Activated CD4-positive, alpha-beta memory T cell treated with anti-CD3 and anti-CD28 coated beads for 36 hours (primary cell): ENCODE data around the gene TTC23. TPM values are rescaled to one million over a fixed set of nuclear protein-coding genes. Genes with fewer than 3 reads are reported as not detected.

Experiments used
- CTCF ChIA-PET: fragments of 350-600 bp; sonication (Branson Sonifier 250); formaldehyde crosslinking; loops from one replicate; lab custom pipeline; 2021; ENCODE audit warnings: antibody characterized with exemption, inconsistent platforms; lab: Charles Lee
- POLR2A ChIA-PET: fragments of 350-600 bp; sonication (Branson Sonifier 250); formaldehyde crosslinking; loops from one replicate; lab custom pipeline; 2021; ENCODE audit warnings: antibody characterized with exemption; lab: Charles Lee
- DNase-seq: peaks from one replicate; pipeline ENCODE4 v3.0.0-alpha.2; 2020
- H3K27ac Mint-ChIP-seq: one replicate; pipeline ENCODE4 v1.8.0; 2021; ENCODE audit warnings: mixed read lengths
- H3K27me3 Mint-ChIP-seq: one replicate; pipeline ENCODE4 v1.8.0; 2021; ENCODE audit warnings: mixed read lengths
- H3K36me3 Mint-ChIP-seq: one replicate; pipeline ENCODE4 v1.8.0; 2021; ENCODE audit warnings: mixed read lengths
- H3K4me1 Mint-ChIP-seq: one replicate; pipeline ENCODE4 v1.8.0; 2021; ENCODE audit warnings: low read depth, mixed read lengths
- H3K4me3 Mint-ChIP-seq: one replicate; pipeline ENCODE4 v1.8.0; 2021; ENCODE audit warnings: mild to moderate bottlenecking, mixed read lengths
- H3K9me3 Mint-ChIP-seq: one replicate; pipeline ENCODE4 v1.8.0; 2021; ENCODE audit warnings: mixed read lengths
- intact Hi-C: fragments of 100-400 bp; cut with micrococcal nuclease; formaldehyde crosslinking; loops from one replicate; pipeline ENCODE4 v1.15.1; 2023
- total RNA-seq, 2 experiments: library from RNA; stranded (reverse); gene quantifications; one replicate each; pipeline ENCODE4 v1.2.3, GENCODE V29; 2021

The TTC23 gene
- total RNA-seq, 2 experiments from 2014 or later: 2.8 to 4.1 TPM

DNA sequence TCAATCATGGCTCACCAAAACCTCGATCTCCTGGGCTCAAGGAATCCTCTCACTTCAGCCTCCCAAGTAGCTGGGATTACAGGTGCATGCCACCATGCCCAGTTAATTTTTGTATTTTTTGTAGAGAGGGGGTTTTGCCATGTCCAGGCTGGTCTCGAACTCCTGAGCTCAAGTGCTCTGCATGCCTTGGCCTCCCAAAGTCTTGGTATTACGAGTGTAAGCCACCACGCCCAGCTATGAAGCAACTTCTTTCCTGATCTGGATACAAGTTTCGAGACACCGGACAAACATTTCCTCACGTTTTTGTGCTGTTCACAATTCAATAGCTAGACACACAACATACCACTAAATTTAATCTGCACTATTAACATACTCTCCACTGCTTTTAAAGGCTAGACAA lies 147.9 kb downstream of the TTC23 start:
- intact Hi-C loops: loop anchor here (10.0 kb wide), 1 partner anchor 653 kb away; no protein-coding TSS in a partner anchor
- H3K36me3 Mint-ChIP-seq: no peaks in the 10 kb centered on the region
- H3K4me3 Mint-ChIP-seq: no peak overlapping the region
- ChIA-PET CTCF (interaction anchor here (0.8 to 4.5 kb wide), 9 partner anchors 8 to 603 kb away, joined by 3 to 35 read pairs (median 5); partner anchors contain the start of gene LRRC28), POLR2A (no interaction called here)
- H3K27ac Mint-ChIP-seq: no peak overlapping the region
- H3K4me1 Mint-ChIP-seq: peaks cover 2% of the 10 kb centered on the region
- no peaks in the 10 kb centered on the region for H3K9me3 Mint-ChIP-seq
- no peak for DNase-seq
- peaks cover 42% of the 10 kb centered on the region for H3K27me3 Mint-ChIP-seq

DNA sequence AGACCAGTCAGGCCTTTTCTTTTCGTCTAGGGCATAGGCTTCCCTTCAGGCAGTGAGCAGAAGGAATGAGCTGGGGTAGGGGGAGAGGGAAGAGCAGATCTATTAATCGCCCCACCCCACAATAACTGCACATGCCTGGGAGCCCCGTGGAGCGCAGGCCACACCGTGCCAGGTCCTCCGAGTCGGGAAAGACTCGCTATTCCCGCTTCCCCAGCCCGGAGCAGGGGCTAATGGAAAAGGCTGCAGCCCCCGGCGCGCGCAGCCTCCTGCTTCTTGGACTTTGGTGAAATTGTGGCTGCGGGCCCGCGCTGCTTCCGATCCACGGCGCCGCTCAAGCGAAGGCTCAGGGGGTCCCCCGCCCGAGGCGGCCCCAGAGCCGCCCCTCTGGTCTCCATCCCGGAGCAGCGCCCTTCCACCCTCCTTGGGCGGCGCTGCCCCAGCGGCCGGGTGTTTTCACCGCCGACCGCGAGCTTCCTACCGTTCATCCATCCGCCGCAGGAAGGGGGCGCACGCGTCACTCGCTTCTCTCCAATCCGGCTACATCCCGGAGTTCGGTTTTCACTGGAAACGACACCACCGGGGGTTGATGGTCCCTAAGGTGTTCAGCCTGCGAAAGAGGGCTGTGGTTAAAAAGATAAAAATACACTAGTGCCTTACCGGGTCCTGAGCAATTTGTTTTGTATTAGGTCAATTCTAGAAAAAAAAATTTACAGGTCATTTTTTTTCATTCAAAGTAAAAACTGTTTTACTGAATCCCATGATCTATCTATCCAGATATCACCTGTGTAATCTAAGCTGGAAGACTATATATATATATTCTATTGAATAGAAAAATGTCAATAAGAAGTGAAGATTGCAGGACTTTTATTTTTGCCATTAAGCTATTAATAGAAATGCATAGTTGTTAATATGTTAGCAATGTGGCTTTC lies 148.9 kb downstream of the TTC23 start:
- H3K27ac Mint-ChIP-seq: no peak overlapping the region
- intact Hi-C loops: loop anchor here (10.0 kb wide), 1 partner anchor 654 kb away; no protein-coding TSS in a partner anchor
- DNase-seq: peak; percentile 73
- no peaks in the 10 kb centered on the region for H3K36me3 Mint-ChIP-seq
- peaks cover 44% of the 10 kb centered on the region for H3K27me3 Mint-ChIP-seq
- no peaks in the 10 kb centered on the region for H3K9me3 Mint-ChIP-seq
- CTCF ChIA-PET: interaction anchor here (0.6 to 4.5 kb wide), 17 partner anchors 9 to 722 kb away, joined by 3 to 35 read pairs (median 4); partner anchors contain the start of gene LRRC28
- no peak overlapping the region for H3K4me3 Mint-ChIP-seq
- H3K4me1 Mint-ChIP-seq: no peaks in the 10 kb centered on the region
- POLR2A ChIA-PET: no interaction called here

- H3K4me3 Mint-ChIP-seq: no peak overlapping the region
- no peaks in the 10 kb centered on the region for H3K9me3 Mint-ChIP-seq
- CTCF ChIA-PET: interaction anchor here (0.9 to 4.5 kb wide), 7 partner anchors 13 to 656 kb away, joined by 3 to 35 read pairs (median 4); no protein-coding TSS in a partner anchor
- peaks cover 42% of the 10 kb centered on the region for H3K27me3 Mint-ChIP-seq
- H3K27ac Mint-ChIP-seq: no peak overlapping the region
- no peaks in the 10 kb centered on the region for H3K4me1 Mint-ChIP-seq
- DNase-seq: no peak
- POLR2A ChIA-PET: no interaction called here
- intact Hi-C loops: loop anchor here (10.0 kb wide), 1 partner anchor 655 kb away; no protein-coding TSS in a partner anchor
- no peaks in the 10 kb centered on the region for H3K36me3 Mint-ChIP-seq
These were observed 149.7 kb downstream of the TTC23 start for GRCh38 chr15:99099661-99100060.

DNA sequence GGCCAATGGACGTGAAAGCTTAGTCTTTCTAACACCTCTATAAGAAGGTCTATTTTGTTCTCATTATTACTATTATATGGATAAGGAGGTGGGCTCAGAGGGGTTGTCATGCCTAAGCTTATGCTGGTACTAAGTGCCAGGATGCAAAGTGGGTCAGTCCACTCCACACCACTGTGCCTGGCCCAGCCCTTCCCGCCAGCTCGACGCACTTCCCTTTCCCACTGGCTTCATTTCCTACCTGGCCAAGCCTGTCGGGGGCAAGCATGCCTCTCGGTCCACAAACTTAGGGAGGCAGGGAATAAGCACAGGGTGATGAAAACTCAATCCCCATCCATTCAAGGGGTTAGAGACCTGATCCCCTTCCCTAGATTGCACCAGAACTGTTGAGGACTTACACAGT lies 150.4 kb downstream of the TTC23 start:
- Mint-ChIP-seq H3K4me1 (no peaks in the 10 kb centered on the region), H3K4me3 (no peak overlapping the region), H3K9me3 (no peaks in the 10 kb centered on the region), H3K27me3 (peaks cover 40% of the 10 kb centered on the region), H3K27ac (no peak overlapping the region), H3K36me3 (no peaks in the 10 kb centered on the region)
- no peak for DNase-seq
- intact Hi-C loops: no loop called here
- ChIA-PET POLR2A (no interaction called here), CTCF (interaction anchor here (1.4 kb wide), 1 partner anchor 656 kb away, joined by 4 read pairs; no protein-coding TSS in a partner anchor)

DNA sequence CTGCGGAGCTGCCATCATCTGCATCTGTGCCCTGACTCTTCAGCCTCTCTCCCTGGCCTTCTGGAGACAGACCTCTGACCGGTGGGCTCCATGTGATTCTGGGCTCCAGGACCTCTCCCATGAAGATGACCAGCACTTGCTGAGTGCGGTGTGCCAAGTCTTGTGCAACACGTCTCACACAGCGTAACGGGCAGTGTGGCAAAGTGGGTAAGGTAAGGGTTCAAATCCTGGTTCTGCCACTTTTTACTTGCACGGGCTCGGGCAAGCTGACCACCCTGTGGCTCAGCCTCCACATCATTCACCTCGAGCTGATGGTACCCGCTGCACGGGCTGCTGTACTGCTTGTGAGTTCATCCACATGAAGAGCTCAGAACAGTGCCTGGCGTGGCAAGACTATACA lies 151.0 kb downstream of the TTC23 start:
- CTCF ChIA-PET: interaction anchor here (1.4 kb wide), 1 partner anchor 656 kb away, joined by 4 read pairs; no protein-coding TSS in a partner anchor
- POLR2A ChIA-PET: no interaction called here

GRCh38 chr15:99097441-99098410 lies 151.7 kb downstream of the TTC23 start:
- intact Hi-C loops: no loop called here
- no peak overlapping the region for H3K27ac Mint-ChIP-seq
- no peaks in the 10 kb centered on the region for H3K9me3 Mint-ChIP-seq
- peaks cover 35% of the 10 kb centered on the region for H3K27me3 Mint-ChIP-seq
- ChIA-PET POLR2A (no interaction called here), CTCF (interaction anchor here (1.2 to 1.4 kb wide), 2 partner anchors 21 to 657 kb away, joined by 4 read pairs; no protein-coding TSS in a partner anchor)
- no peaks in the 10 kb centered on the region for H3K4me1 Mint-ChIP-seq
- H3K36me3 Mint-ChIP-seq: no peaks in the 10 kb centered on the region
- H3K4me3 Mint-ChIP-seq: no peak overlapping the region
- no peak for DNase-seq

More for the DNA sequence above, 151.0 kb downstream of the TTC23 start:
- H3K27ac Mint-ChIP-seq: no peak overlapping the region
- no peaks in the 10 kb centered on the region for H3K9me3 Mint-ChIP-seq
- H3K27me3 Mint-ChIP-seq: peaks cover 37% of the 10 kb centered on the region
- intact Hi-C loops: no loop called here
- H3K4me1 Mint-ChIP-seq: no peaks in the 10 kb centered on the region
- H3K36me3 Mint-ChIP-seq: no peaks in the 10 kb centered on the region
- no peak overlapping the region for H3K4me3 Mint-ChIP-seq
- no peak for DNase-seq

DNA sequence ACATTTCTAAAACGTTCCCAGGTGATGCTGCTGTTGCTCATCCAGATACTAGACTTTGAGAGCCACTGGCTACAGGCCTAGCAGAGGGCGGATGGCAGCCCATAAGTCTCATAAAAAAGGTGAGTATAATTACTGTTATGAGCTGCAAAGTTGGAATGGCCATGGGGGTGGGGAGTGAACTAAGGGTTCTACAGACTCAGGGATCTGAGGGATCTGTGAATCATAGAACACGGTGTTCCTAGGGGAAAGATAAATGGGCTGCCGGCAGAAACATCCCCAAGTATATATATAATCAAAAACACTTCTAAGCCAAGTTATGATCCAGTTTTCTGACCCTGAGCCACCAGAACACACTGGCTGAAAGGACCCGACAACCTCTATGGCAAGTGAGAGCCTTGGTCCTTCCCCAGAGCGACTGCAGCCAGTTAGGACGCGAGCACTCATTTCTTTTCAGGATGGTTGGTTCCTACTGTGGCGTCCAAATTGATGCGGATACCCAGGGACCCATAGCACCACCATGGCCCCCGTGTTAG lies 152.4 kb downstream of the TTC23 start:
- intact Hi-C loops: no loop called here
- H3K27me3 Mint-ChIP-seq: peaks cover 31% of the 10 kb centered on the region
- no peak for DNase-seq
- no peaks in the 10 kb centered on the region for H3K4me1 Mint-ChIP-seq
- CTCF ChIA-PET: interaction anchor here (1.2 kb wide), 1 partner anchor 20 kb away, joined by 4 read pairs; no protein-coding TSS in a partner anchor
- no peaks in the 10 kb centered on the region for H3K36me3 Mint-ChIP-seq
- H3K9me3 Mint-ChIP-seq: no peaks in the 10 kb centered on the region
- H3K27ac Mint-ChIP-seq: no peak overlapping the region
- POLR2A ChIA-PET: no interaction called here
- H3K4me3 Mint-ChIP-seq: no peak overlapping the region

GRCh38 chr15:99096173-99096893 lies 153.0 kb downstream of the TTC23 start:
- CTCF ChIA-PET: no interaction called here
- POLR2A ChIA-PET: no interaction called here
- Mint-ChIP-seq H3K36me3 (no peaks in the 10 kb centered on the region), H3K4me3 (no peak overlapping the region), H3K27me3 (peaks cover 26% of the 10 kb centered on the region), H3K27ac (no peak overlapping the region), H3K9me3 (no peaks in the 10 kb centered on the region), H3K4me1 (no peaks in the 10 kb centered on the region)
- intact Hi-C loops: no loop called here
- DNase-seq: no peak

DNA sequence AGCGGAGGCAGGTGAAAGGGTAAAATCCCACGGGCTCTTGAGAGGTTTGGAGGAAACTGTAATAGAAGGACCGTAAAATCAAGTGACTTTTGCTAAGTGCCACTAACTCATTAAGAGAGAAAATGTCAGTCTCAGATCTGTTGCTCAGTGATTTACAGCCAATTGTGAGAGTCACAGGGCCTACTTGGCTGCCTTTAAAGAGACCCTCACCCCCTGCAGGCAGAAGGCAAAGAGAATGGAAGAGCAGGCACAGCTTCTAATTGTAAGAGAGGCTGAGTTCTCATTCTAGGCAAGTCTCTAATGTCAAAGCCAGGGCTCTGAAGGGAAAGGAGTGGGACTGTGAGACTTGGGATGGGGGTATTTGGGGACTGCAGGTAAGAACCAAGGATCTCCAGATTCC lies 153.8 kb downstream of the TTC23 start:
- intact Hi-C loops: no loop called here
- Mint-ChIP-seq H3K27me3 (peaks cover 22% of the 10 kb centered on the region), H3K9me3 (no peaks in the 10 kb centered on the region), H3K36me3 (no peaks in the 10 kb centered on the region), H3K4me3 (no peak overlapping the region), H3K27ac (no peak overlapping the region), H3K4me1 (no peaks in the 10 kb centered on the region)
- POLR2A ChIA-PET: no interaction called here
- DNase-seq: no peak
- CTCF ChIA-PET: no interaction called here

DNA sequence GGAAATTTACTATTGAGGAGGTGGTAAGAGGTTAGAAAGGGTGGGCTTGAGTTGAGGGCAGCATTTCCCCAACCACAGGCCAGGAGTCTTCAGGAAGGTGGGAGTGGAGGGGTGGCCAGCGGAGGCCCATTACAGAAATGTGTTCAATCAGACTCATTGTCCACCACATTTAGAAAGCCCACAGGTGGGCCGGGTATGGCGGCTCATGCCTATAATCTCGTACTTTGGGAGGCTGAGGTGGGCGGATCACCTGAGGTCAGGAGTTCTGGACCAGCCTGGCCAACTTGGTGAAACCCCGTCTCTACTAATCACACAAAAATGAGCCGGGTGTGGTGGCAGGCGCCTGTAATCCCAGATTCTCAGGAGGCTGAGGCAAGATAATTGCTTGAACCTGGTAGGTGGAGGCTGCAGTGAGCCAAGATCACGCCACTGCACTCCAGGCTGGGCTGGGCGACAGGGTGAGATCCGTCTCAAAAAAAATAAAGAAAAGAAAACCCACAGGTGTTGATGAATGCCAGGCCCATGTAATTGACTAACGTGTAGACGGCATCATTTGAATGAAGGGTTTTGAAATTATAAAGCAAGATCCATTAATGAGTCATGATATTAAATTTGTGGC lies 156.7 kb downstream of the TTC23 start:
- POLR2A ChIA-PET: no interaction called here
- Mint-ChIP-seq H3K4me1 (peaks cover 6% of the 10 kb centered on the region), H3K36me3 (no peaks in the 10 kb centered on the region), H3K4me3 (no peak overlapping the region), H3K27ac (no peak overlapping the region), H3K27me3 (peaks cover 7% of the 10 kb centered on the region), H3K9me3 (no peaks in the 10 kb centered on the region)
- CTCF ChIA-PET: interaction anchor here (1.0 kb wide), 1 partner anchor 16 kb away, joined by 3 read pairs; no protein-coding TSS in a partner anchor
- intact Hi-C loops: no loop called here
- DNase-seq: no peak
